A673 (cell line): Measurements from ENCODE around the gene FCN3. TPM values are rescaled to one million over a fixed set of nuclear protein-coding genes. Genes with fewer than 3 reads are reported as not detected.

Experiments used
- BruUV-seq: library from RNA; stranded (reverse); fragments of 400-500 nt; replicated peaks from 2 replicates; lab custom pipeline; 2021; lab: Mats Ljungman, UMichigan
- CTCF ChIA-PET: fragments of 300-600 bp; sonication (Branson Sonifier 250); formaldehyde crosslinking; loops from one replicate; lab custom pipeline; 2022; ENCODE audit warnings: antibody characterized with exemption; lab: Charles Lee
- POLR2A ChIA-PET: fragments of 300-600 bp; sonication (Branson Sonifier 250); formaldehyde crosslinking; loops from one replicate; lab custom pipeline; 2022; ENCODE audit warnings: antibody characterized with exemption; ENCODE audit not compliant: low non-redundant PET; lab: Charles Lee
- DNase-seq: peaks from one replicate; pipeline ENCODE4 v3.0.0-alpha.2; 2015; ENCODE audit warnings: low spot score
- H3K27ac ChIP-seq: fragments of 200-600 bp; sonication (generic); 2 replicates; pipeline ENCODE4 v1.5.1; 2016; ENCODE audit warnings: mixed run types, low read depth, mild to moderate bottlenecking, mixed read lengths, antibody characterized with exemption, low read length; ENCODE audit not compliant: poor library complexity, severe bottlenecking
- H3K27me3 ChIP-seq: fragments of 200-600 bp; sonication (generic); replicated peaks from 2 replicates; pipeline ENCODE4 v1.6.1; 2017; ENCODE audit warnings: mixed run types, low read depth, mild to moderate bottlenecking, mixed read lengths, antibody characterized with exemption, low read length; ENCODE audit not compliant: insufficient read depth, poor library complexity
- H3K36me3 ChIP-seq: fragments of 200-600 bp; sonication (generic); 2 replicates; pipeline ENCODE4 v1.6.1; 2016; ENCODE audit warnings: mixed run types, mild to moderate bottlenecking, mixed read lengths, antibody characterized with exemption, low read length; ENCODE audit not compliant: insufficient read depth, poor library complexity, severe bottlenecking
- H3K4me1 ChIP-seq: fragments of 200-600 bp; sonication (generic); 2 replicates; pipeline ENCODE4 v1.6.1; 2017; ENCODE audit warnings: mixed run types, mild to moderate bottlenecking, mixed read lengths, antibody characterized with exemption, low read length; ENCODE audit not compliant: insufficient read depth, poor library complexity, severe bottlenecking
- H3K4me3 ChIP-seq: fragments of 200-600 bp; sonication (generic); 2 replicates; pipeline ENCODE4 v1.5.1; 2016; ENCODE audit warnings: low read depth, mixed run types, mild to moderate bottlenecking, mixed read lengths, low read length; ENCODE audit not compliant: poor library complexity, severe bottlenecking
- H3K9me3 ChIP-seq: fragments of 200-600 bp; sonication (generic); 2 replicates; pipeline ENCODE4 v1.6.1; 2016; ENCODE audit warnings: mixed run types, low read depth, mild to moderate bottlenecking, mixed read lengths, antibody characterized with exemption, low read length; ENCODE audit not compliant: poor library complexity, severe bottlenecking
- EZH2 ChIP-seq: fragments of 200-600 bp; sonication (generic); IDR thresholded peaks from 2 replicates; pipeline ENCODE4 v1.6.1; 2017; ENCODE audit warnings: borderline replicate concordance, low read depth, mild to moderate bottlenecking, mixed read lengths, antibody characterized with exemption, low read length; ENCODE audit not compliant: poor library complexity, severe bottlenecking
- intact Hi-C: fragments of 100-400 bp; cut with micrococcal nuclease; formaldehyde crosslinking; loops from one replicate; pipeline ENCODE4 v1.10.0; 2022; ENCODE audit not compliant: unreplicated experiment
- total RNA-seq: library from RNA; stranded (reverse); gene quantifications from 2 replicates; pipeline ENCODE4 v1.2.3, GENCODE V29; 2021
- TF ChIP-seq, protein P1 (sequence below): fragments of 300-800, 200-600 bp; sonication (generic); conservative IDR thresholded peaks from 2 replicates; pipeline ENCODE4 v1.5.1; 2017; ENCODE audit warnings: low read depth, mild to moderate bottlenecking, antibody characterized with exemption, low read length, moderate library complexity, mixed read lengths

Gene FCN3
- total RNA-seq, 1 experiment from 2014 or later: not detected

- TF ChIP-seq, protein P1, sequence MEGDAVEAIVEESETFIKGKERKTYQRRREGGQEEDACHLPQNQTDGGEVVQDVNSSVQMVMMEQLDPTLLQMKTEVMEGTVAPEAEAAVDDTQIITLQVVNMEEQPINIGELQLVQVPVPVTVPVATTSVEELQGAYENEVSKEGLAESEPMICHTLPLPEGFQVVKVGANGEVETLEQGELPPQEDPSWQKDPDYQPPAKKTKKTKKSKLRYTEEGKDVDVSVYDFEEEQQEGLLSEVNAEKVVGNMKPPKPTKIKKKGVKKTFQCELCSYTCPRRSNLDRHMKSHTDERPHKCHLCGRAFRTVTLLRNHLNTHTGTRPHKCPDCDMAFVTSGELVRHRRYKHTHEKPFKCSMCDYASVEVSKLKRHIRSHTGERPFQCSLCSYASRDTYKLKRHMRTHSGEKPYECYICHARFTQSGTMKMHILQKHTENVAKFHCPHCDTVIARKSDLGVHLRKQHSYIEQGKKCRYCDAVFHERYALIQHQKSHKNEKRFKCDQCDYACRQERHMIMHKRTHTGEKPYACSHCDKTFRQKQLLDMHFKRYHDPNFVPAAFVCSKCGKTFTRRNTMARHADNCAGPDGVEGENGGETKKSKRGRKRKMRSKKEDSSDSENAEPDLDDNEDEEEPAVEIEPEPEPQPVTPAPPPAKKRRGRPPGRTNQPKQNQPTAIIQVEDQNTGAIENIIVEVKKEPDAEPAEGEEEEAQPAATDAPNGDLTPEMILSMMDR: no peak
- TF ChIP-seq EZH2: no peak
- Histone ChIP-seq H3K27ac (no peak overlapping the region), H3K36me3 (peaks cover 90% of the 10 kb centered on the region), H3K27me3 (no peaks in the 10 kb centered on the region), H3K4me3 (no peak overlapping the region), H3K4me1 (no peaks in the 10 kb centered on the region), H3K9me3 (no peaks in the 10 kb centered on the region)
- BruUV-seq: no TSS peak
- CTCF ChIA-PET: interaction anchor here (0.5 kb wide), 1 partner anchor 17 kb away, joined by 5 read pairs; no protein-coding TSS in a partner anchor
- no peak for DNase-seq
- POLR2A ChIA-PET: no interaction called here
- intact Hi-C loops: no loop called here
Observed at GRCh38 chr1:27413004-27413403, 38.4 kb upstream of the FCN3 start.

GRCh38 chr1:27412502-27412901 is 37.9 kb upstream of the FCN3 start:
- POLR2A ChIA-PET: no interaction called here
- Histone ChIP-seq H3K4me3 (no peak overlapping the region), H3K4me1 (no peaks in the 10 kb centered on the region), H3K27me3 (no peaks in the 10 kb centered on the region), H3K27ac (no peak overlapping the region), H3K36me3 (peaks cover 90% of the 10 kb centered on the region), H3K9me3 (no peaks in the 10 kb centered on the region)
- intact Hi-C loops: no loop called here
- CTCF ChIA-PET: interaction anchor here (0.5 kb wide), 1 partner anchor 16 kb away, joined by 5 read pairs; no protein-coding TSS in a partner anchor
- TF ChIP-seq EZH2: no peak
- TF ChIP-seq, protein P1: no peak
- DNase-seq: no peak
- no TSS peak for BruUV-seq

DNA sequence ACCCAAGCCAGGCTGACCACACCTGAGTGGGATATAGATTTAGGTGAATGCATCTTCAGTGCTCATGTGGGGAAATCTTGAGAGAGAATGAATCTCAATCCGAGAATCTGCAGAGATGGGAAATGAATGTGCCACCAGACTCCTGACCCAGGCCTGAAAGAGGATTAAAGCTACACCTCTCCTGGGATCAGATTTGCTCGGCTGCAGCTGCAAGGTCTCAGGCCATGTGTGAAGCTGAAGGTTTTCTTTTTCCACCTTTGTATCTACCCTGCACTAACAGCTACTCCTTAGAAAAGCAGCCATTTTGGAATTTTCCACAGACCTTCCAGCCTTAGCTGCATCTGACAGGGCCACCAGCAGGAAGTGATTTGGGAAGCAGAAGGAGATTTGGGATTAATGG is 36.1 kb upstream of the FCN3 start:
- no peaks in the 10 kb centered on the region for H3K4me1 ChIP-seq
- H3K9me3 ChIP-seq: no peaks in the 10 kb centered on the region
- no peak overlapping the region for H3K27ac ChIP-seq
- TF ChIP-seq, protein P1: no peak
- no peak for TF ChIP-seq EZH2
- ChIA-PET CTCF (no interaction called here), POLR2A (no interaction called here)
- H3K27me3 ChIP-seq: no peaks in the 10 kb centered on the region
- no peak for DNase-seq
- peaks cover 77% of the 10 kb centered on the region for H3K36me3 ChIP-seq
- intact Hi-C loops: no loop called here
- H3K4me3 ChIP-seq: no peak overlapping the region
- no TSS peak for BruUV-seq
